GM06990 (cell line): ENCODE results near the gene CFAP92.

Experiments used
- DNase-seq: peaks from one replicate; pipeline ENCODE4 v3.0.0-alpha.2; 2011; ENCODE audit not compliant: insufficient read length; ENCODE audit errors: extremely low read depth
- H3K27me3 ChIP-seq: replicated peaks from 2 replicates; pipeline ENCODE4 v1.6.0; 2011; ENCODE audit warnings: low read length; ENCODE audit not compliant: control insufficient read depth, insufficient read depth
- H3K36me3 ChIP-seq: 2 replicates; pipeline ENCODE4 v1.5.1; 2011; ENCODE audit warnings: low read length; ENCODE audit not compliant: control insufficient read depth, insufficient read depth
- H3K4me3 ChIP-seq: replicated peaks from 2 replicates; pipeline ENCODE4 v1.5.1; 2011; ENCODE audit warnings: low read depth, mild to moderate bottlenecking, control low read depth, low read length
- CTCF ChIP-seq: IDR thresholded peaks from 2 replicates; pipeline ENCODE4 v1.5.1; 2011; ENCODE audit warnings: low read length, control low read depth, mild to moderate bottlenecking, inconsistent platforms; ENCODE audit not compliant: insufficient read depth, poor library complexity, severe bottlenecking

CFAP92 gene

GRCh38 chr3:129009266-129009665 is 15.4 kb upstream of the CFAP92 start:
- DNase-seq: no peak
- no peak for TF ChIP-seq CTCF
- no peaks in the 10 kb centered on the region for H3K36me3 ChIP-seq
- no peaks in the 10 kb centered on the region; the same call in 1 of the 2 replicates for H3K27me3 ChIP-seq
- H3K4me3 ChIP-seq: no peak overlapping the region

GRCh38 chr3:129007792-129008191 is 13.9 kb upstream of the CFAP92 start:
- Histone ChIP-seq H3K36me3 (no peaks in the 10 kb centered on the region), H3K4me3 (no peak overlapping the region), H3K27me3 (no peaks in the 10 kb centered on the region; the same call in 1 of the 2 replicates)
- DNase-seq: no peak
- no peak for TF ChIP-seq CTCF

GRCh38 chr3:129006864-129007263 is 13.0 kb upstream of the CFAP92 start:
- Histone ChIP-seq H3K36me3 (no peaks in the 10 kb centered on the region), H3K4me3 (no peak overlapping the region), H3K27me3 (peaks cover 2% of the 10 kb centered on the region; the same call in 1 of the 2 replicates)
- no peak for DNase-seq
- TF ChIP-seq CTCF: no peak

GRCh38 chr3:129005526-129006303 is 11.8 kb upstream of the CFAP92 start:
- Histone ChIP-seq H3K27me3 (peaks cover 2% of the 10 kb centered on the region; the same call in 1 of the 2 replicates), H3K4me3 (no peak overlapping the region), H3K36me3 (no peaks in the 10 kb centered on the region)
- DNase-seq: no peak
- TF ChIP-seq CTCF: no peak

- H3K36me3 ChIP-seq: no peaks in the 10 kb centered on the region
- H3K4me3 ChIP-seq: no peak overlapping the region
- peaks cover 2% of the 10 kb centered on the region; the same call in 1 of the 2 replicates for H3K27me3 ChIP-seq
- TF ChIP-seq CTCF: no peak
- DNase-seq: no peak
Observed at GRCh38 chr3:129004639-129005295, 10.9 kb upstream of the CFAP92 start.
